HCT116 (cell line): ENCODE results near the gene CGB5. TPM values are rescaled to one million over a fixed set of nuclear protein-coding genes. Genes with fewer than 3 reads are reported as not detected.

Experiments used
- ATAC-seq: fragments of 200-7000 bp; cut with Tn5 transposase; 2 replicates; pipeline ENCODE4 v1.9.1; 2020; ENCODE audit warnings: mild to moderate bottlenecking, moderate library complexity
- BruUV-seq: library from RNA; stranded (reverse); fragments of 400-500 nt; replicated peaks from 2 replicates; lab custom pipeline; 2021; lab: Mats Ljungman, UMichigan
- CTCF ChIA-PET: fragments of 300-600 bp; sonication (Branson Sonifier 250); formaldehyde crosslinking; loops from one replicate; lab custom pipeline; 2021; ENCODE audit warnings: antibody characterized with exemption; lab: Charles Lee
- POLR2A ChIA-PET: fragments of 300-600, 350-600 bp; sonication (Branson Sonifier 250); formaldehyde crosslinking; loops from one replicate; lab custom pipeline; 2021; ENCODE audit warnings: antibody characterized with exemption; lab: Charles Lee
- RAD21 ChIA-PET, 2 experiments: fragments of 300-600 bp; sonication (Branson Sonifier 250); formaldehyde crosslinking; loops; one replicate each; lab custom pipeline; 2023; ENCODE audit warnings: low total read pairs in 2 of 2; ENCODE audit not compliant: uncharacterized antibody in 2 of 2, unreplicated experiment in 2 of 2, low non-redundant PET in 1 of 2; lab: Charles Lee
- DNase-seq: peaks from one replicate; pipeline ENCODE4 v3.0.0-alpha.2; 2010; ENCODE audit warnings: low read depth, low spot score
- H2AFZ ChIP-seq: fragments of 200-600 bp; shearing (Covaris generic), sonication (generic); 2 replicates; pipeline ENCODE4 v1.6.1; 2017; ENCODE audit warnings: low read depth, mixed run types, mixed read lengths, antibody characterized with exemption, low read length; ENCODE audit not compliant: poor library complexity, severe bottlenecking
- H3K27ac ChIP-seq: 2 replicates; pipeline ENCODE4 v1.5.1; 2012; ENCODE audit warnings: low read depth, low read length
- H3K27me3 ChIP-seq: fragments of 200-600 bp; sonication (generic); 2 replicates; pipeline ENCODE4 v1.6.1; 2016; ENCODE audit warnings: mixed run types, low read length, mixed read lengths; ENCODE audit not compliant: insufficient read depth
- H3K36me3 ChIP-seq, 2 experiments: fragments of 200-500 bp in 1 of 2; fragments of 200-600 bp in 1 of 2; sonication (Bioruptor generic) in 1 of 2; sonication (generic) in 1 of 2; 2 replicates each; pipeline versions ENCODE4 v1.5.1 to v1.6.1; 2014 to 2016; ENCODE audit warnings: low read length in 2 of 2, inconsistent platforms in 1 of 2, mixed read lengths in 1 of 2, mixed run types in 1 of 2; ENCODE audit not compliant: insufficient read depth in 2 of 2, control insufficient read depth in 1 of 2
- H3K4me1 ChIP-seq, 2 experiments: fragments of 200-600 bp in 1 of 2; sonication (generic) in 1 of 2; 2 replicates each; pipeline versions ENCODE4 v1.5.1 to v1.6.1; 2012 to 2017; ENCODE audit warnings: low read length in 2 of 2, inconsistent platforms in 1 of 2, mild to moderate bottlenecking in 1 of 2, mixed read lengths in 1 of 2, mixed run types in 1 of 2, moderate library complexity in 1 of 2; ENCODE audit not compliant: insufficient read depth in 2 of 2, control insufficient read depth in 1 of 2
- H3K4me2 ChIP-seq: fragments of 200-600 bp; sonication (generic); 2 replicates; pipeline ENCODE4 v1.6.1; 2017; ENCODE audit warnings: mixed run types, low read length, mixed read lengths
- H3K4me3 ChIP-seq, 2 experiments: fragments of 200-600 bp in 1 of 2; sonication (generic) in 1 of 2; replicated peaks in 1 of 2; 2 replicates each; pipeline ENCODE4 v1.5.1; 2011 to 2016; ENCODE audit warnings: low read length in 2 of 2, control low read depth in 1 of 2, low read depth in 1 of 2, mild to moderate bottlenecking in 1 of 2, mixed read lengths in 1 of 2, mixed run types in 1 of 2
- H3K79me2 ChIP-seq: fragments of 200-600 bp; sonication (generic); 2 replicates; pipeline ENCODE4 v1.6.1; 2017; ENCODE audit warnings: mild to moderate bottlenecking, mixed run types, low read length, moderate library complexity, mixed read lengths; ENCODE audit not compliant: insufficient read depth
- H3K9ac ChIP-seq: fragments of 200-600 bp; sonication (generic); 2 replicates; pipeline ENCODE4 v1.6.1; 2016; ENCODE audit warnings: low read length, mixed read lengths
- H3K9me2 ChIP-seq: fragments of 200-600 bp; sonication (generic), shearing (Covaris generic); 2 replicates; pipeline ENCODE4 v1.6.1; 2017; ENCODE audit warnings: mixed run types, mild to moderate bottlenecking, moderate library complexity; ENCODE audit not compliant: insufficient read depth
- H3K9me3 ChIP-seq, 2 experiments: fragments of 200-500 bp in 1 of 2; fragments of 200-600 bp in 1 of 2; sonication (Bioruptor generic) in 1 of 2; sonication (generic) in 1 of 2; 2 replicates each; pipeline ENCODE4 v1.6.1; 2014 to 2017; ENCODE audit warnings: low read length in 2 of 2, mixed read lengths in 2 of 2, inconsistent platforms in 1 of 2, low read depth in 1 of 2, mild to moderate bottlenecking in 1 of 2, mixed run types in 1 of 2, moderate library complexity in 1 of 2; ENCODE audit not compliant: control insufficient read depth in 1 of 2, insufficient read depth in 1 of 2
- H4K20me1 ChIP-seq: fragments of 200-600 bp; sonication (generic), shearing (Covaris generic); 2 replicates; pipeline ENCODE4 v1.6.1; 2017; ENCODE audit warnings: mixed run types, mild to moderate bottlenecking, moderate library complexity; ENCODE audit not compliant: insufficient read depth
- CTCF ChIP-seq, 3 experiments: fragments of 200-600 bp in 1 of 3; sonication (generic) in 1 of 3; IDR thresholded peaks in 2 of 3; conservative IDR thresholded peaks in 1 of 3; 2 replicates each; pipeline ENCODE4 v1.5.1; 2012 to 2017; ENCODE audit warnings: low read depth in 2 of 3, low read length in 2 of 3, antibody characterized with exemption in 1 of 3, borderline replicate concordance in 1 of 3, control low read depth in 1 of 3, mild to moderate bottlenecking in 1 of 3, mixed read lengths in 1 of 3, mixed run types in 1 of 3, moderate library complexity in 1 of 3; ENCODE audit not compliant: insufficient read depth in 1 of 3
- ELF1 ChIP-seq: IDR thresholded peaks from 2 replicates; pipeline ENCODE4 v1.6.1; 2012; ENCODE audit warnings: low read depth, borderline replicate concordance
- EZH2 ChIP-seq: fragments of 200-600 bp; sonication (generic); IDR thresholded peaks from 2 replicates; pipeline ENCODE4 v1.6.1; 2017; ENCODE audit warnings: antibody characterized with exemption, mixed run types
- EZH2phosphoT487 ChIP-seq: fragments of 200-600 bp; IDR thresholded peaks from 2 replicates; pipeline ENCODE4 v1.6.1; 2018; ENCODE audit warnings: antibody characterized with exemption, borderline replicate concordance
- FOSL1 ChIP-seq: IDR thresholded peaks from 2 replicates; pipeline ENCODE4 v1.6.1; 2012; ENCODE audit warnings: low read depth
- JUND ChIP-seq: IDR thresholded peaks from 2 replicates; pipeline ENCODE4 v1.6.1; 2012
- POLR2AphosphoS5 ChIP-seq: IDR thresholded peaks from 2 replicates; pipeline ENCODE4 v1.6.1; 2011; ENCODE audit warnings: mild to moderate bottlenecking, low read depth, low read length, moderate library complexity
- SP1 ChIP-seq: IDR thresholded peaks from 2 replicates; pipeline ENCODE4 v1.6.1; 2012; ENCODE audit warnings: low read depth
- SRF ChIP-seq: IDR thresholded peaks from 2 replicates; pipeline ENCODE4 v1.6.1; 2012; ENCODE audit warnings: low read depth
- YY1 ChIP-seq: IDR thresholded peaks from 2 replicates; pipeline ENCODE4 v1.6.1; 2011; ENCODE audit warnings: low read length, low read depth, moderate library complexity, mild to moderate bottlenecking; ENCODE audit not compliant: insufficient replicate concordance; ENCODE audit errors: extremely low read depth
- ZNF274 ChIP-seq: fragments of 200-500 bp; sonication (Bioruptor generic); IDR thresholded peaks from 2 replicates; pipeline ENCODE4 v1.6.1; 2014; ENCODE audit warnings: mild to moderate bottlenecking, low read depth, low read length, inconsistent platforms
- intact Hi-C: fragments of 100-400 bp; cut with micrococcal nuclease; formaldehyde crosslinking; loops from 2 replicates; pipeline ENCODE4 v1.10.0; 2022
- total RNA-seq: library from RNA; stranded (reverse); gene quantifications from one replicate; pipeline ENCODE4 v1.2.1, GENCODE V29; 2021; ENCODE audit not compliant: unreplicated experiment

Gene CGB5
- total RNA-seq, 1 experiment from 2014 or later = not detected

- ATAC-seq = no peak
- Histone ChIP-seq H3K36me3 (peaks cover 36 to 39% of the 10 kb centered on the region in 2 experiments), H3K9ac (no peak overlapping the region), H2AFZ (no peak overlapping the region), H3K27me3 (no peaks in the 10 kb centered on the region), H3K9me3 (no peaks in the 10 kb centered on the region), H3K9me2 (no peaks in the 10 kb centered on the region), H3K4me3 (no peak overlapping the region), H3K79me2 (no peaks in the 10 kb centered on the region), H4K20me1 (no peaks in the 10 kb centered on the region), H3K4me2 (no peak overlapping the region), H3K4me1 (peaks cover 5 to 24% of the 10 kb centered on the region in 2 experiments), H3K27ac (no peak overlapping the region)
- ChIA-PET RAD21 (interaction anchor here in 1 of 2 experiments (0.5 kb wide), 1 partner anchor 21 kb away, joined by 4 read pairs; the partner anchor contains the start of gene RUVBL2), POLR2A (interaction anchor here (0.7 to 2.2 kb wide), 2 partner anchors 16 to 21 kb away, joined by 3 to 6 read pairs; partner anchors contain the start of gene RUVBL2), CTCF (interaction anchor here (2.4 kb wide), 1 partner anchor 21 kb away, joined by 14 read pairs; the partner anchor contains the start of genes GYS1 and RUVBL2)
- intact Hi-C loops = no loop called here
- TF ChIP-seq ELF1 (no peak), EZH2 (no peak), FOSL1 (no peak), ZNF274 (no peak), JUND (no peak), SP1 (no peak), SRF (no peak), EZH2phosphoT487 (no peak), POLR2AphosphoS5 (no peak), CTCF (IDR thresholded peaks at IDR 0.05 in 2 of 3, conservative IDR thresholded peaks at IDR 0.05 in 1 of 3; ENCODE audit: borderline replicate concordance in 1 of 3, insufficient read depth in 1 of 3, low read depth in 2 of 3, low read length in 2 of 3) (no peak), YY1 (no peak)
- BruUV-seq = no TSS peak
- no peak for DNase-seq
Measured at GRCh38 chr19:49014123-49014869, 29.4 kb upstream of the CGB5 start.
